ENCODE data around the gene GRM1. TPM values are rescaled to one million over a fixed set of nuclear protein-coding genes. Genes with fewer than 3 reads are reported as not detected.

The GRM1 gene
- total RNA-seq, 4 donors from 2014 or later = 0.13 TPM; not detected in 3

GRCh38 chr6:146408583-146408982 lies 379.7 kb downstream of the GRM1 start:
- 57 to 63% methylated on average over 4 to 5 of the region's 5 CpGs for WGBS, 2 donors (ENCODE audit: low coverage in 1 of 2)
- TF ChIP-seq POLR2AphosphoS5 (IDR thresholded peaks at IDR 0.05) = no peak
- ATAC-seq = no peak
- H3K4me3 ChIP-seq = no peak overlapping the region
- no peaks in the 10 kb centered on the region for H3K27me3 ChIP-seq
- no peaks in the 10 kb centered on the region for H3K4me1 ChIP-seq
- peaks cover 0 to 9% (median 0%) of the 10 kb centered on the region in 3 donors for H3K9me3 ChIP-seq
- H3K36me3 ChIP-seq = no peaks in the 10 kb centered on the region
- no peak overlapping the region for H3K27ac ChIP-seq

- WGBS, 2 donors (ENCODE audit: low coverage in 1 of 2) = 57 to 70% methylated on average over 1 to 2 of the region's 2 CpGs
Observed at GRCh38 chr6:146410851-146411595, 382.2 kb downstream of the GRM1 start.

GRCh38 chr6:146419576-146419975 lies 390.7 kb downstream of the GRM1 start:
- no peak for TF ChIP-seq POLR2AphosphoS5 (IDR thresholded peaks at IDR 0.05)
- TF ChIP-seq POLR2A (IDR thresholded peaks at IDR 0.05) = no peak
- TF ChIP-seq EP300 (IDR thresholded peaks at IDR 0.05) = no peak
- no peak for TF ChIP-seq CTCF (IDR thresholded peaks at IDR 0.05)
- H3K9me3 ChIP-seq = peaks cover 0 to 4% (median 0%) of the 10 kb centered on the region in 3 donors
- no peaks in the 10 kb centered on the region for H3K36me3 ChIP-seq
- no peaks in the 10 kb centered on the region for H3K27me3 ChIP-seq
- ATAC-seq = no peak
- H3K27ac ChIP-seq = no peak overlapping the region
- no peaks in the 10 kb centered on the region for H3K4me1 ChIP-seq
- no peak overlapping the region for H3K4me3 ChIP-seq
- 60 to 72% methylated on average over 3 to 5 of the region's 5 CpGs for WGBS, 2 donors (ENCODE audit: low coverage in 1 of 2)

More at GRCh38 chr6:146410851-146411595, 382.2 kb downstream of the GRM1 start:
- H3K27me3 ChIP-seq = no peaks in the 10 kb centered on the region
- H3K9me3 ChIP-seq = peaks cover 0 to 9% (median 0%) of the 10 kb centered on the region in 3 donors
- no peaks in the 10 kb centered on the region for H3K36me3 ChIP-seq
- no peaks in the 10 kb centered on the region for H3K4me1 ChIP-seq
- no peak overlapping the region for H3K4me3 ChIP-seq
- TF ChIP-seq POLR2AphosphoS5 (IDR thresholded peaks at IDR 0.05) (no peak), POLR2A (IDR thresholded peaks at IDR 0.05) (no peak), EP300 (IDR thresholded peaks at IDR 0.05) (no peak), CTCF (IDR thresholded peaks at IDR 0.05) (no peak)
- ATAC-seq = no peak
- no peak overlapping the region for H3K27ac ChIP-seq

- TF ChIP-seq POLR2A (IDR thresholded peaks at IDR 0.05) (no peak), CTCF (IDR thresholded peaks at IDR 0.05) (no peak), POLR2AphosphoS5 (IDR thresholded peaks at IDR 0.05) (no peak), EP300 (IDR thresholded peaks at IDR 0.05) (no peak)
- no peaks in the 10 kb centered on the region for H3K27me3 ChIP-seq
- 72% methylated on average over 3 of the region's 3 CpGs; no CpG with 5 or more reads in 1 of the 2 donors for WGBS, 2 donors (ENCODE audit: low coverage in 1 of 2)
Observed at GRCh38 chr6:146420255-146420654, 391.4 kb downstream of the GRM1 start.

GRCh38 chr6:146422789-146423375 lies 394.0 kb downstream of the GRM1 start:
- no peak overlapping the region for H3K27ac ChIP-seq
- ATAC-seq = no peak
- H3K36me3 ChIP-seq = no peaks in the 10 kb centered on the region
- no peaks in the 10 kb centered on the region for H3K4me1 ChIP-seq
- H3K27me3 ChIP-seq = no peaks in the 10 kb centered on the region
- TF ChIP-seq CTCF (IDR thresholded peaks at IDR 0.05) = no peak
- TF ChIP-seq POLR2AphosphoS5 (IDR thresholded peaks at IDR 0.05) = no peak
- no peak for TF ChIP-seq POLR2A (IDR thresholded peaks at IDR 0.05)
- TF ChIP-seq EP300 (IDR thresholded peaks at IDR 0.05) = no peak
- H3K9me3 ChIP-seq = peaks cover 0 to 4% (median 0%) of the 10 kb centered on the region in 3 donors
- WGBS, 2 donors (ENCODE audit: low coverage in 1 of 2) = 94 to 100% methylated on average over 1 of the region's 1 CpG
- H3K4me3 ChIP-seq = no peak overlapping the region

More at GRCh38 chr6:146420255-146420654, 391.4 kb downstream of the GRM1 start:
- H3K4me1 ChIP-seq = no peaks in the 10 kb centered on the region
- H3K36me3 ChIP-seq = no peaks in the 10 kb centered on the region
- H3K27ac ChIP-seq = no peak overlapping the region
- ATAC-seq = no peak
- peaks cover 0 to 4% (median 0%) of the 10 kb centered on the region in 3 donors for H3K9me3 ChIP-seq
- H3K4me3 ChIP-seq = no peak overlapping the region
